ENCODE measurements around the gene CLPTM1L. TPM values are rescaled to one million over a fixed set of nuclear protein-coding genes. Genes with fewer than 3 reads are reported as not detected.

CLPTM1L gene
- polyA plus RNA-seq, 2 of the 4 experiments (the other 2 are of a cell fraction), result 171 to 173 TPM

GRCh38 chr5:1325191-1325741, 19.6 kb downstream of the CLPTM1L start:
- H3K4me2 ChIP-seq, result no peak overlapping the region
- DNase-seq (ENCODE audit: low read depth in 1 of 2, low spot score in 1 of 2) (no peak), FAIRE-seq (no peak), ATAC-seq (0 out of 6 replicates have a peak, but pooled peaks of 1 of the 2 experiments have one; percentile 22)
- 90% methylated on average over 14 of the region's 17 CpGs for WGBS (ENCODE audit: missing lambda C conversion rate)
- ChIA-PET CTCF (interaction anchor here (1.4 kb wide), 1 partner anchor 151 kb away, joined by 4 read pairs; no protein-coding TSS in a partner anchor), POLR2A (no interaction called here)
- peak overlapping the region; percentile 81 to 91; a peak in 4 of 6 replicates for H3K27ac ChIP-seq
- TF ChIP-seq ELK1 (IDR thresholded peaks at IDR 0.05; ENCODE audit: low read depth, low read length) (no peak), E2F6 (IDR thresholded peaks at IDR 0.05; ENCODE audit: borderline replicate concordance, low read depth) (no peak), FOSB (CRISPR knock-in tag; IDR thresholded peaks at IDR 0.05) (no peak), CBX2 (IDR thresholded peaks at IDR 0.05; ENCODE audit: borderline replicate concordance, low read depth) (no peak), ZNF302 (CRISPR knock-in tag; IDR thresholded peaks at IDR 0.05) (no peak), SMC3 (IDR thresholded peaks at IDR 0.05) (no peak), TFCP2L1 (CRISPR knock-in tag; IDR thresholded peaks at IDR 0.05) (no peak), REST (IDR thresholded peaks at IDR 0.05) (no peak), NPAS2 (CRISPR knock-in tag; IDR thresholded peaks at IDR 0.05; ENCODE audit: borderline replicate concordance) (no peak), EHMT2 (IDR thresholded peaks at IDR 0.05; ENCODE audit: low read depth) (no peak), BHLHE40 (IDR thresholded peaks at IDR 0.05; ENCODE audit: low read depth, low read length) (no peak), JUNB (IDR thresholded peaks at IDR 0.05) (no peak), ZFP36 (IDR thresholded peaks at IDR 0.05; ENCODE audit: borderline replicate concordance, partially characterized antibody) (no peak), POLR2A (IDR thresholded peaks at IDR 0.05; ENCODE audit: low read length) (no peak), RAD21 (conservative IDR thresholded peaks at IDR 0.05 in 1 of 2, IDR thresholded peaks at IDR 0.05 in 1 of 2) (no peak), TP53 (CRISPR knock-in tag; IDR thresholded peaks at IDR 0.05) (no peak)
- H3K9me3 ChIP-seq, result peaks cover 25% of the 10 kb centered on the region
- no peak overlapping the region for H3K4me3 ChIP-seq
- peaks cover 28% of the 10 kb centered on the region; the same call in 2 of the 3 replicates for H3K4me1 ChIP-seq

GRCh38 chr5:1324719-1325190, 20.1 kb downstream of the CLPTM1L start:
- ChIA-PET POLR2A (no interaction called here), CTCF (no interaction called here)
- no peak for TF ChIP-seq FOXS1 (CRISPR knock-in tag; IDR thresholded peaks at IDR 0.05)
- no peak for TF ChIP-seq ELK1 (IDR thresholded peaks at IDR 0.05; ENCODE audit: low read depth, low read length)
- TF ChIP-seq JUNB (IDR thresholded peaks at IDR 0.05), result no peak
- TF ChIP-seq ESRRA (IDR thresholded peaks at IDR 0.05; ENCODE audit: borderline replicate concordance, low read length), result no peak
- no peak for TF ChIP-seq HOXA7 (CRISPR knock-in tag; IDR thresholded peaks at IDR 0.05)
- TF ChIP-seq EHMT2 (IDR thresholded peaks at IDR 0.05; ENCODE audit: low read depth), result no peak
- no peak for TF ChIP-seq BCL3 (IDR thresholded peaks at IDR 0.05)
- ATAC-seq, result peak; percentile 25 to 37; a peak in 4 of 6 replicates
- Histone ChIP-seq H3K9me3 (peaks cover 21% of the 10 kb centered on the region), H3K4me2 (no peak overlapping the region), H3K27ac (peak overlapping the region; percentile 81 to 91; a peak in 4 of 6 replicates), H3K4me1 (peaks cover 28% of the 10 kb centered on the region; the same call in 2 of the 3 replicates), H3K4me3 (no peak overlapping the region)
- WGBS (ENCODE audit: missing lambda C conversion rate), result 88% methylated on average over 12 of the region's 17 CpGs
- no peak for FAIRE-seq
- no peak for DNase-seq (ENCODE audit: low read depth in 1 of 2, low spot score in 1 of 2)
